ENCODE measurements around the gene KDM4C. TPM values are rescaled to one million over a fixed set of nuclear protein-coding genes. Genes with fewer than 3 reads are reported as not detected.
"Not testable (repeated sequence)": the region's sequence is repeated elsewhere in the genome, so short reads cannot be mapped to it uniquely, and the experiment has no call there.

The KDM4C gene
- total and polyA plus RNA-seq, 2 donors, result 20.3 to 36.2 TPM

DNA sequence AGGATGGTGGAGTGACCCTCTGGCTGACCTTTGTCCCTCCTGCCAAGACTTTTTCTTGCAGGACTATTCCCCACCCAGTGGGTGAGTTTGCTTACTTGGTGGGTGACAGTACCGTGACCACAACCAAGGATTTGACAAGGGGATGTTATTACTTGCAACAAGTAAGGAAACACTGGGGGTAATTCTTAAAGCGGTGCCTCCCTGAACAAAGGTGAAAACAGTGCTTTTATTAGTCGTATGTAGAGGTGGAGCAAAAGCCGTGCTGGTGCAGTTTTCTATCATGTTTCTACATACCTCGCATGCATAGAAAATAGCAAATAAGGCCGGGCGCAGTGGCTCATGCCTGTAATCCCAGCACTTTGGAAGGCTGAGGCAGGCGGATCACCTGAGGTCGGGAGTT, 41.0 kb upstream of the KDM4C start:
- no peaks in the 10 kb centered on the region for H3K9me3 ChIP-seq (ENCODE audit: control insufficient read depth in 2 of 2, insufficient read depth in 1 of 2, low read length in 1 of 2)
- peaks cover 0 to 11% of the 10 kb centered on the region in 2 donors for H3K27me3 ChIP-seq (ENCODE audit: control insufficient read depth in 2 of 2, insufficient read depth in 1 of 2, low read length in 1 of 2)
- peak overlapping the region; percentile 59 to 73 for H3K27ac ChIP-seq (ENCODE audit: low read depth in 1 of 2, low read length in 1 of 2)
- H3K36me3 ChIP-seq (ENCODE audit: control insufficient read depth in 2 of 2, insufficient read depth in 2 of 2, low read length in 1 of 2), result no peaks in the 10 kb centered on the region
- peaks cover 6 to 7% of the 10 kb centered on the region in 2 donors for H3K4me1 ChIP-seq (ENCODE audit: control insufficient read depth in 2 of 2, insufficient read depth in 2 of 2, low read length in 2 of 2)
- WGBS, result 90% methylated on average over 9 of the region's 9 CpGs
- H3K4me3 ChIP-seq (ENCODE audit: low read length in 2 of 2), result peak overlapping the region; percentile 45 to 49
- peak in 1 of 9 donors; percentile 13 for DNase-seq (ENCODE audit: low read depth in 6 of 9, low spot score in 9 of 9)

DNA sequence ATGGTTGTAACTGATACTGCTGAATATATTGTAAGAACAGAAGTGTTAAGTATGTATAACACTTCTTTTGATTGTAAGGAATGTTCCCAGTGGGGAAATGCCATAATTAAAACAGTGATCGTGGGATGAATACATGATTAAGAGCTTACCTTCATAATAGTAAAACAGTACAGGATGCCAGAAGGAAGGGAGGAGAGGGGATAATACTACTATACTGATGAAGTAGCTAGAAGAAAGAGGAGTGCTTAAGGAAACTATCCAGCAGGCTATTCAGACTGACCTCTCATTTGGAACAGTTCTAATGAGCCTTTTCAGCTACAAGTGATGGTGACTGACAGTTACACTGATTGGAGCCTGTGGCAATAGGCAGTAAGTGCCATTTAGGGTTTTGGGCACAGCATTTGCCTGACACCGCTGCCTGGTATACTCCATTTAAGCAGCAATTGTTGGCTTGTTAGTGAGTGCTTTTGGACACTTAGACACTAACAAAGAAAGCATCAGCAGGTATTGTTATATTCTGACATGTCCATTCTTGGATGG, 33.8 kb upstream of the KDM4C start:
- Histone ChIP-seq H3K4me1 (ENCODE audit: control insufficient read depth in 2 of 2, insufficient read depth in 2 of 2, low read length in 2 of 2) (no peaks in the 10 kb centered on the region), H3K36me3 (ENCODE audit: control insufficient read depth in 2 of 2, insufficient read depth in 2 of 2, low read length in 1 of 2) (no peaks in the 10 kb centered on the region), H3K4me3 (ENCODE audit: low read length in 2 of 2) (no peak overlapping the region), H3K27me3 (ENCODE audit: control insufficient read depth in 2 of 2, insufficient read depth in 1 of 2, low read length in 1 of 2) (no peaks in the 10 kb centered on the region), H3K9me3 (ENCODE audit: control insufficient read depth in 2 of 2, insufficient read depth in 1 of 2, low read length in 1 of 2) (no peaks in the 10 kb centered on the region), H3K27ac (ENCODE audit: low read depth in 1 of 2, low read length in 1 of 2) (no peak overlapping the region)
- DNase-seq (ENCODE audit: low read depth in 6 of 9, low spot score in 9 of 9), result no peak
- 98% methylated on average over 2 of the region's 2 CpGs for WGBS

DNA sequence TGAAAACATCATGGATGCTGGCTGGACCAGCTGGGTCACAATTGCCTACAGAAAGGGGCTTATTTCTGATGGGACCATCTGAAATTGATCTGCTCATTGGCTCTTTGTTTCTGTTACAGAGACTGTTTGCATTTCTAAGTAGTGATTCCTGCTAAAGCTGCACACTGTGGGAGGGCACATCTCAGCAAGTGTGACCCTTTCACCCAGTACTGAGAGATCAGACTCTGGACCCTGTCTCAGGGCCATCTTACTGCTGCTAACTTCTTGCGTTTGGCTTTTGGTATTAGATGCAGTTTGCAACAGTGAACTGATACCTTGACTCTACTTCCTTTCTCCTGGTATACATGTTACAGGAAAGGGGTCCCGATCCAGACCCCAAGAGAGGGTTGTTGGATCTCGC, 24.5 kb upstream of the KDM4C start:
- no peaks in the 10 kb centered on the region for H3K9me3 ChIP-seq (ENCODE audit: control insufficient read depth in 2 of 2, insufficient read depth in 1 of 2, low read length in 1 of 2)
- WGBS, result 97% methylated on average over 3 of the region's 3 CpGs
- H3K36me3 ChIP-seq (ENCODE audit: control insufficient read depth in 2 of 2, insufficient read depth in 2 of 2, low read length in 1 of 2), result no peaks in the 10 kb centered on the region
- no peak overlapping the region for H3K27ac ChIP-seq (ENCODE audit: low read depth in 1 of 2, low read length in 1 of 2)
- no peaks in the 10 kb centered on the region for H3K27me3 ChIP-seq (ENCODE audit: control insufficient read depth in 2 of 2, insufficient read depth in 1 of 2, low read length in 1 of 2)
- no peak for DNase-seq (ENCODE audit: low read depth in 6 of 9, low spot score in 9 of 9)
- H3K4me3 ChIP-seq (ENCODE audit: low read length in 2 of 2), result no peak overlapping the region
- H3K4me1 ChIP-seq (ENCODE audit: control insufficient read depth in 2 of 2, insufficient read depth in 2 of 2, low read length in 2 of 2), result no peaks in the 10 kb centered on the region

DNA sequence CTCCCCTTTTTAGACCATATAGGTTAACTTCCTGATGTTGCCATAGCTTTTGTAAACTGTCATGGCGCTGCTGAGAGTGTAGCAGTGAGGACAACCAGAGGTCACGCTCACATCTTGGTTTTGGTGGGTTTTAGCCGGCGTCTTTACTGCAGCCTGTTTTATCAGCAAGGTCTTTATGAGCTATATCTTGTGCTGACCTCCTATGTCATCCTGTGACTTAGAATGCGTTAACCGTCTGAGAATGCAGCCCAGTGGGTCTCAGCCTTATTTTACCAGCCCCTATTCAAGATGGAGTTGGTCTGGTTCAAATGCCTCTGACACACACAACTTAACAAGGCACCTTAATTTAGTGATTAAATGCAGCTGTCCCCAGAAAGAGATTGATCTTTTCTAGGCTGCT, 23.9 kb upstream of the KDM4C start:
- no peak for DNase-seq (ENCODE audit: low read depth in 6 of 9, low spot score in 9 of 9)
- Histone ChIP-seq H3K9me3 (ENCODE audit: control insufficient read depth in 2 of 2, insufficient read depth in 1 of 2, low read length in 1 of 2) (no peaks in the 10 kb centered on the region), H3K27me3 (ENCODE audit: control insufficient read depth in 2 of 2, insufficient read depth in 1 of 2, low read length in 1 of 2) (no peaks in the 10 kb centered on the region), H3K4me1 (ENCODE audit: control insufficient read depth in 2 of 2, insufficient read depth in 2 of 2, low read length in 2 of 2) (no peaks in the 10 kb centered on the region), H3K36me3 (ENCODE audit: control insufficient read depth in 2 of 2, insufficient read depth in 2 of 2, low read length in 1 of 2) (no peaks in the 10 kb centered on the region), H3K4me3 (ENCODE audit: low read length in 2 of 2) (no peak overlapping the region), H3K27ac (ENCODE audit: low read depth in 1 of 2, low read length in 1 of 2) (no peak overlapping the region)
- 88% methylated on average over 6 of the region's 6 CpGs for WGBS

DNA sequence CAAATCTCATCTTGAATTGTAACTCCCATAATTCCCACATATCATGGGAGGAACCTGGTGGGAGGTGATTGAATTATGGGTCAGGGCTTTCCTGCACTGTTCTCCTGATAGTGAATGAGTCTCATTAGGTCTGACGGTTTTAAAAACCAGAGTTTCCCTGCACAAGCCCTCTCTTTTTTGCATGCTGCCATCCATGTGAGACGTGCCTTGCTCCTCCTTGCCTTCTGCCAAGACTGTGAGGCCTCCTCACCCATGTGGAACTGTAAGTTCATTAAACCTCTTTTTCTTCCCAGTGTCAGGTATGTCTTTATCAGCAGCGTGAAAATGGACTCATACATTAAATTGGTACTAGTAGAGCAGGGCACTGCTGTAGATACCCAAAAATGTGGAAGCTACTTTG, 22.4 kb upstream of the KDM4C start:
- Histone ChIP-seq H3K9me3 (ENCODE audit: control insufficient read depth in 2 of 2, insufficient read depth in 1 of 2, low read length in 1 of 2) (no peaks in the 10 kb centered on the region), H3K4me1 (ENCODE audit: control insufficient read depth in 2 of 2, insufficient read depth in 2 of 2, low read length in 2 of 2) (no peaks in the 10 kb centered on the region), H3K4me3 (ENCODE audit: low read length in 2 of 2) (no peak overlapping the region), H3K27me3 (ENCODE audit: control insufficient read depth in 2 of 2, insufficient read depth in 1 of 2, low read length in 1 of 2) (no peaks in the 10 kb centered on the region), H3K27ac (ENCODE audit: low read depth in 1 of 2, low read length in 1 of 2) (no peak overlapping the region), H3K36me3 (ENCODE audit: control insufficient read depth in 2 of 2, insufficient read depth in 2 of 2, low read length in 1 of 2) (no peaks in the 10 kb centered on the region)
- 97% methylated on average over 3 of the region's 3 CpGs for WGBS
- no peak for DNase-seq (ENCODE audit: low read depth in 6 of 9, low spot score in 9 of 9)

DNA sequence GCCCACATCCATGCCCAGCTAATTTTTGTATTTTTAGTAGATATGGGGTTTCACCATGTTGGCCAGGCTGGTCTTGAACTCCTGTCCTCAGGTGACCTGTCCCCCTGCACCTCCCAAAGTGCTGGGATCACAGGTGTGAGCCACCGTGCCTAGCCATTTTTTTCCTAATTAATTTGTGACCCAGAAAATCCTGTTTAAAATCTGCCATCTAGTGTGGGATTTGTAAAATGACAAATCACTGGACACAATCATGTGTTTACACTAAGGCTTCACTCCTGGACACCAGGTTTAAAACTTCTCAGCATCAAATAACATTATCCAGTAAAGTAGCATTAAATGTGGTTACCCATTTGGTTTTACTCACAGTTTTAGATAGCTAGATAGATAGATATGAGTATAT, 18.6 kb upstream of the KDM4C start:
- Histone ChIP-seq H3K4me1 (ENCODE audit: control insufficient read depth in 2 of 2, insufficient read depth in 2 of 2, low read length in 2 of 2) (no peaks in the 10 kb centered on the region), H3K4me3 (ENCODE audit: low read length in 2 of 2) (no peak overlapping the region), H3K27ac (ENCODE audit: low read depth in 1 of 2, low read length in 1 of 2) (no peak overlapping the region), H3K9me3 (ENCODE audit: control insufficient read depth in 2 of 2, insufficient read depth in 1 of 2, low read length in 1 of 2) (no peaks in the 10 kb centered on the region), H3K27me3 (ENCODE audit: control insufficient read depth in 2 of 2, insufficient read depth in 1 of 2, low read length in 1 of 2) (no peaks in the 10 kb centered on the region), H3K36me3 (ENCODE audit: control insufficient read depth in 2 of 2, insufficient read depth in 2 of 2, low read length in 1 of 2) (no peaks in the 10 kb centered on the region)
- WGBS, result 6% methylated on average over 1 of the region's 1 CpG
- no peak for DNase-seq (ENCODE audit: low read depth in 6 of 9, low spot score in 9 of 9)

DNA sequence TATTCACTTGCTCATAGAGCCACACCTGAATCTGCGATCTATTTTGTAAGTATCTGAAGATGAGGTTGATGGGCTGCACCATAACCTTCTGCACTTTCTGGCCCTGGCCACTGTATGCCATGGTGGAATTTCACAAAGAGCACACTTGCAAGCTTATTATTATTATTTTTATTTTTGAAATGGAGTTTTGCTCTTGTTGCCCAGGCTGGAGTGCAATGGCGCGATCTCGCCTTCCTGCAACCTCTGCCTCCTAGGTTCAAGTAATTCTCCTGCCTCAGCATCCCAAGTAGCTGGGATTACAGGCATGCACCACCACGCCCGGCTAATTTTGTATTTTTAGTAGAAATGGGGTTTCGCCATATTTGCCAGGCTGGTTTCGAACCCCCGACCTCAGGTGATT, 8.9 kb upstream of the KDM4C start:
- not testable (repeated sequence) for DNase-seq (ENCODE audit: low read depth in 6 of 9, low spot score in 9 of 9); H3K4me3 ChIP-seq (ENCODE audit: low read length in 2 of 2); H3K27ac ChIP-seq (ENCODE audit: low read depth in 1 of 2, low read length in 1 of 2); H3K4me1 ChIP-seq (ENCODE audit: control insufficient read depth in 2 of 2, insufficient read depth in 2 of 2, low read length in 2 of 2); H3K36me3 ChIP-seq (ENCODE audit: control insufficient read depth in 2 of 2, insufficient read depth in 2 of 2, low read length in 1 of 2); H3K27me3 ChIP-seq (ENCODE audit: control insufficient read depth in 2 of 2, insufficient read depth in 1 of 2, low read length in 1 of 2); H3K9me3 ChIP-seq (ENCODE audit: control insufficient read depth in 2 of 2, insufficient read depth in 1 of 2, low read length in 1 of 2)
- 98% methylated on average over 9 of the region's 9 CpGs for WGBS

DNA sequence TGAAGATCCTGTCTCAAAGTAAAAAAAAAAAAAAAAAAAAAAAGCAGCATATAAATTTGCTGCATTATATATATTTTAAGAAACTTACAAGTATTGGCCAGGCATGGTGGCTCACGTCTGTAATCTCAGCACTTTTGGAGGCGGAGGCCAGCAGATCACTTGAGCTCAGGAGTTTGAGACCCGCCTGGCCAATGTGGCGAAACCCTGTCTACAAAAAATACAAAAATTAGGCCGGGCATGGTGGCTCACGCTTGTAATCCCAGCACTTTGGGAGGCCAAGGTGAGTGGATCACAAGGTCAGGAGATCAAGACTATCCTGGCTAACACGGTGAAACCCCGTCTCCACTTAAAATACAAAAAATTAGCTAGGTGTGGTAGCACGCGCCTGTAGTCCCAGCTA, 2.9 kb upstream of the KDM4C start:
- not testable (repeated sequence) for H3K4me3 ChIP-seq (ENCODE audit: low read length in 2 of 2); H3K36me3 ChIP-seq (ENCODE audit: control insufficient read depth in 2 of 2, insufficient read depth in 2 of 2, low read length in 1 of 2); H3K27ac ChIP-seq (ENCODE audit: low read depth in 1 of 2, low read length in 1 of 2); H3K9me3 ChIP-seq (ENCODE audit: control insufficient read depth in 2 of 2, insufficient read depth in 1 of 2, low read length in 1 of 2); DNase-seq (ENCODE audit: low read depth in 6 of 9, low spot score in 9 of 9); H3K27me3 ChIP-seq (ENCODE audit: control insufficient read depth in 2 of 2, insufficient read depth in 1 of 2, low read length in 1 of 2)
- 98% methylated on average over 10 of the region's 10 CpGs for WGBS
- H3K4me1 ChIP-seq (ENCODE audit: control insufficient read depth in 2 of 2, insufficient read depth in 2 of 2, low read length in 2 of 2), result peaks cover 2 to 23% of the 10 kb centered on the region in 2 donors

DNA sequence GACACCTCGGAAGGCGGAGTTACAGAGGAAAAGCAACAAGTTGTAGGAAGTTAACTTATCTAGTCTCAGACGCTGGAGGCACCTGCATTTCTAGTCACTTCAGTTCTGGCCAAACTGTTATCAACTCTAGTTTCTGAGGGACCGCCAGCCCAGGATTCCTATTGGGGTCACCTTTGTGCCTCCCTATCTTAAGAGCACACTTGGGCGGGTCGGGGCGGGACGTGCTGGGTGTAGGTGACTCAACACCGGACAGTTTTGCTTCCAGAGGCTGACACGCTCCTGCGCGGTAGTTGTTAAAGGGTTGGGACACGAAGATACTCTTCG, 679 bp upstream of the KDM4C start:
- Histone ChIP-seq H3K27me3 (ENCODE audit: control insufficient read depth in 2 of 2, insufficient read depth in 1 of 2, low read length in 1 of 2) (no peaks in the 10 kb centered on the region), H3K27ac (ENCODE audit: low read depth in 1 of 2, low read length in 1 of 2) (peak overlapping the region; percentile 97 to 100), H3K9me3 (ENCODE audit: control insufficient read depth in 2 of 2, insufficient read depth in 1 of 2, low read length in 1 of 2) (no peaks in the 10 kb centered on the region), H3K4me3 (ENCODE audit: low read length in 2 of 2) (peak overlapping the region; percentile 95 to 96), H3K4me1 (ENCODE audit: control insufficient read depth in 2 of 2, insufficient read depth in 2 of 2, low read length in 2 of 2) (peaks cover 2 to 14% of the 10 kb centered on the region in 2 donors), H3K36me3 (ENCODE audit: control insufficient read depth in 2 of 2, insufficient read depth in 2 of 2, low read length in 1 of 2) (no peaks in the 10 kb centered on the region)
- WGBS, result under 1% methylated on average over 14 of the region's 14 CpGs
- DNase-seq (ENCODE audit: low read depth in 6 of 9, low spot score in 9 of 9), result peak; percentile 81 to 96 (median 88)

DNA sequence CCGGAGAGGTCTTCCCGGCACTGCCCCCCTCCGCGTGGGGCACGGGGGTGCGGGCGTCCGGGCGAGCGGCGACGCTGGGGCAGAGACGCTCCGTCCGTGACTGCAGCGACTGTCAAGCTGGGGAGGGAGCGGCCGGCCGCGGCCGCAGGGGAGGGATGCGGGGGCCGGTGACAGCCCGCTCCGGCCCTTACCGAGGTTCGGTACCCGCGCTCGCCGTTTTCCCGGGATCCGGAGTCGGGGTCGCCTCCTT, 400 bp downstream of the KDM4C start:
- no peaks in the 10 kb centered on the region for H3K27me3 ChIP-seq (ENCODE audit: control insufficient read depth in 2 of 2, insufficient read depth in 1 of 2, low read length in 1 of 2)
- H3K4me3 ChIP-seq (ENCODE audit: low read length in 2 of 2), result peak overlapping the region; percentile 95 to 96
- H3K4me1 ChIP-seq (ENCODE audit: control insufficient read depth in 2 of 2, insufficient read depth in 2 of 2, low read length in 2 of 2), result peaks cover 2 to 14% of the 10 kb centered on the region in 2 donors
- WGBS, result under 1% methylated on average over 35 of the region's 35 CpGs
- H3K9me3 ChIP-seq (ENCODE audit: control insufficient read depth in 2 of 2, insufficient read depth in 1 of 2, low read length in 1 of 2), result no peaks in the 10 kb centered on the region
- DNase-seq (ENCODE audit: low read depth in 6 of 9, low spot score in 9 of 9), result no peak
- peak overlapping the region; percentile 97 to 100 for H3K27ac ChIP-seq (ENCODE audit: low read depth in 1 of 2, low read length in 1 of 2)
- no peaks in the 10 kb centered on the region for H3K36me3 ChIP-seq (ENCODE audit: control insufficient read depth in 2 of 2, insufficient read depth in 2 of 2, low read length in 1 of 2)
